GM18498 (cell line): Measurements from ENCODE around the gene ADI1.

ENCODE experiments used
- ATAC-seq: cut with Tn5 transposase; IDR thresholded peaks from one replicate; pipeline ENCODE4 v1.9.1; 2021; ENCODE audit warnings: mild to moderate bottlenecking, moderate library complexity; ENCODE audit not compliant: unreplicated experiment

ADI1 gene

GRCh38 chr2:3481736-3482362 lies 37.5 kb downstream of the ADI1 start:
- no peak for ATAC-seq

- no peak for ATAC-seq
Observed at GRCh38 chr2:3481011-3481400, 38.3 kb downstream of the ADI1 start.

- ATAC-seq: no peak
Observed at GRCh38 chr2:3480352-3481010, 38.9 kb downstream of the ADI1 start.

- ATAC-seq: no peak
Observed at GRCh38 chr2:3479430-3480320, 39.7 kb downstream of the ADI1 start.

- no peak for ATAC-seq
Observed at GRCh38 chr2:3478846-3479385, 40.4 kb downstream of the ADI1 start.

GRCh38 chr2:3476985-3477327 lies 42.4 kb downstream of the ADI1 start:
- ATAC-seq: no peak

GRCh38 chr2:3476321-3476984 lies 42.9 kb downstream of the ADI1 start:
- no peak for ATAC-seq

GRCh38 chr2:3475771-3476170 lies 43.6 kb downstream of the ADI1 start:
- ATAC-seq: no peak

GRCh38 chr2:3472966-3473365 lies 46.4 kb downstream of the ADI1 start:
- ATAC-seq: no peak

GRCh38 chr2:3472296-3472695 lies 47.0 kb downstream of the ADI1 start:
- no peak for ATAC-seq

GRCh38 chr2:3470856-3471737 lies 48.2 kb downstream of the ADI1 start:
- no peak for ATAC-seq

- no peak for ATAC-seq
Observed at GRCh38 chr2:3470166-3470651, 49.1 kb downstream of the ADI1 start.

GRCh38 chr2:3469486-3469885 lies 49.8 kb downstream of the ADI1 start:
- no peak for ATAC-seq

- no peak for ATAC-seq
Observed at GRCh38 chr2:3468296-3468988, 50.9 kb downstream of the ADI1 start.

- no peak for ATAC-seq
Observed at GRCh38 chr2:3467654-3468053, 51.7 kb downstream of the ADI1 start.

- no peak for ATAC-seq
Observed at GRCh38 chr2:3466966-3467365, 52.4 kb downstream of the ADI1 start.

- ATAC-seq: no peak
Observed at GRCh38 chr2:3466482-3466863, 52.9 kb downstream of the ADI1 start.

- ATAC-seq: no peak
Observed at GRCh38 chr2:3465844-3466481, 53.4 kb downstream of the ADI1 start.

GRCh38 chr2:3465328-3465727 lies 54.0 kb downstream of the ADI1 start:
- ATAC-seq: no peak
